ENCODE results near the gene TMC2. TPM values are rescaled to one million over a fixed set of nuclear protein-coding genes. Genes with fewer than 3 reads are reported as not detected.

TMC2 gene
- total RNA-seq, 1 donor from 2014 or later: not detected

GRCh38 chr20:2654831-2655230 is 118.5 kb downstream of the TMC2 start:
- Mint-ChIP-seq H3K27ac (ENCODE audit: unreplicated experiment) (peak overlapping the region; percentile 24), H3K27me3 (ENCODE audit: unreplicated experiment) (peaks cover 5% of the 10 kb centered on the region), H3K9me3 (ENCODE audit: unreplicated experiment) (no peaks in the 10 kb centered on the region), H3K4me3 (ENCODE audit: unreplicated experiment) (peak overlapping the region; percentile 79), H3K36me3 (ENCODE audit: low read depth, unreplicated experiment) (peaks cover 53% of the 10 kb centered on the region), H3K4me1 (ENCODE audit: unreplicated experiment) (peaks cover 27% of the 10 kb centered on the region)
- no peak for TF ChIP-seq CTCF (IDR thresholded peaks at IDR 0.05; ENCODE audit: unreplicated experiment)
- no peak for DNase-seq (ENCODE audit: low spot score)

- DNase-seq (ENCODE audit: low spot score): no peak
- peaks cover 59% of the 10 kb centered on the region for H3K36me3 Mint-ChIP-seq (ENCODE audit: low read depth, unreplicated experiment)
- peaks cover 27% of the 10 kb centered on the region for H3K4me1 Mint-ChIP-seq (ENCODE audit: unreplicated experiment)
- no peaks in the 10 kb centered on the region for H3K9me3 Mint-ChIP-seq (ENCODE audit: unreplicated experiment)
- H3K27ac Mint-ChIP-seq (ENCODE audit: unreplicated experiment): no peak overlapping the region
- peaks cover 5% of the 10 kb centered on the region for H3K27me3 Mint-ChIP-seq (ENCODE audit: unreplicated experiment)
- H3K4me3 Mint-ChIP-seq (ENCODE audit: unreplicated experiment): peak overlapping the region; percentile 79
- no peak for TF ChIP-seq CTCF (IDR thresholded peaks at IDR 0.05; ENCODE audit: unreplicated experiment)
Measured at GRCh38 chr20:2655331-2656116, 119.2 kb downstream of the TMC2 start.

DNA sequence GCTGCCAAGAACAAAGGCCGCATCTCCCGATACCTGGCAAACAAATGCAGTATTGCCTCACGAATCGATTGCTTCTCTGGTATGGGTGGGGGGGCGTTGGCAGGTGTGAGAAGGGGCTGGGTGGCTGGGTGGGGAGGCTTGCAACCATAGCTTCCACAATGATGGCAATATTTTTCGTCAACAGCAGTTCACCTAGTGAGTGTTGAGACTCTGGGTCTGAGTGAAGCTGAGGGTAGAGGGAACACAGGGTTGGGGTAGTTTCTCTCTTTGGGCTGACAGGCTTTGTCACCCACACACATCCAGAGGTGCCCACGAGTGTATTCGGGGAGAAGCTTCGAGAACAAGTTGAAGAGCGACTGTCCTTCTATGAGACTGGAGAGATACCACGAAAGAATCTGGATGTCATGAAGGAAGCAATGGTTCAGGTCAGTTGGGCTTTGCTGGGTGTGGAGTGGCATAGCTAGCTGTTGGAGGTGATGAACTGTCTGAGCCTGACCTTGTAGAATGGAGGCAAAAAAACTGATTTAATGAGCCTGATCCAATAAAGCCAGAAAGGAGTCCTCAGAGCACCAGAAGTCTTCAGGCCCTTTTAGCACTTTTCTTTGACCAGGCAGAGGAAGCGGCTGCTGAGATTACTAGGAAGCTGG is 120.2 kb downstream of the TMC2 start:
- peaks cover 5% of the 10 kb centered on the region for H3K27me3 Mint-ChIP-seq (ENCODE audit: unreplicated experiment)
- TF ChIP-seq CTCF (IDR thresholded peaks at IDR 0.05; ENCODE audit: unreplicated experiment): no peak
- H3K27ac Mint-ChIP-seq (ENCODE audit: unreplicated experiment): no peak overlapping the region
- no peak for DNase-seq (ENCODE audit: low spot score)
- H3K9me3 Mint-ChIP-seq (ENCODE audit: unreplicated experiment): no peaks in the 10 kb centered on the region
- H3K4me3 Mint-ChIP-seq (ENCODE audit: unreplicated experiment): peak overlapping the region; percentile 42
- peaks cover 27% of the 10 kb centered on the region for H3K4me1 Mint-ChIP-seq (ENCODE audit: unreplicated experiment)
- peaks cover 69% of the 10 kb centered on the region for H3K36me3 Mint-ChIP-seq (ENCODE audit: low read depth, unreplicated experiment)

GRCh38 chr20:2657241-2657640 is 120.9 kb downstream of the TMC2 start:
- H3K4me3 Mint-ChIP-seq (ENCODE audit: unreplicated experiment): no peak overlapping the region
- H3K27me3 Mint-ChIP-seq (ENCODE audit: unreplicated experiment): peaks cover 5% of the 10 kb centered on the region
- no peak for DNase-seq (ENCODE audit: low spot score)
- peaks cover 28% of the 10 kb centered on the region for H3K4me1 Mint-ChIP-seq (ENCODE audit: unreplicated experiment)
- no peak for TF ChIP-seq CTCF (IDR thresholded peaks at IDR 0.05; ENCODE audit: unreplicated experiment)
- H3K36me3 Mint-ChIP-seq (ENCODE audit: low read depth, unreplicated experiment): peaks cover 76% of the 10 kb centered on the region
- no peak overlapping the region for H3K27ac Mint-ChIP-seq (ENCODE audit: unreplicated experiment)
- H3K9me3 Mint-ChIP-seq (ENCODE audit: unreplicated experiment): no peaks in the 10 kb centered on the region

- Mint-ChIP-seq H3K36me3 (ENCODE audit: low read depth, unreplicated experiment) (peaks cover 78% of the 10 kb centered on the region), H3K4me3 (ENCODE audit: unreplicated experiment) (no peak overlapping the region), H3K27ac (ENCODE audit: unreplicated experiment) (peak overlapping the region; percentile 4), H3K4me1 (ENCODE audit: unreplicated experiment) (peaks cover 30% of the 10 kb centered on the region), H3K27me3 (ENCODE audit: unreplicated experiment) (peaks cover 5% of the 10 kb centered on the region), H3K9me3 (ENCODE audit: unreplicated experiment) (no peaks in the 10 kb centered on the region)
- no peak for TF ChIP-seq CTCF (IDR thresholded peaks at IDR 0.05; ENCODE audit: unreplicated experiment)
- DNase-seq (ENCODE audit: low spot score): no peak
Measured at GRCh38 chr20:2657674-2658073, 121.3 kb downstream of the TMC2 start.

Measured in endothelial cell (in vitro differentiated cells).